Measurements from ENCODE around the gene MACF1. TPM values are rescaled to one million over a fixed set of nuclear protein-coding genes. Genes with fewer than 3 reads are reported as not detected.
"Not testable (repeated sequence)": the region's sequence is repeated elsewhere in the genome, so short reads cannot be mapped to it uniquely, and the experiment has no call there.

The MACF1 gene
- total and polyA plus RNA-seq, 2 donors (not counting 1 experiment from before 2014, with no cell fraction given) = 64.1 to 159 TPM

GRCh38 chr1:39445573-39445972 is 241.1 kb downstream of the MACF1 start:
- no peak for TF ChIP-seq CTCF (IDR thresholded peaks at IDR 0.05)
- Histone ChIP-seq H2AFZ (ENCODE audit: insufficient read depth, low read depth, low read length, poor library complexity, severe bottlenecking) (no peak overlapping the region), H3K9me3 (ENCODE audit: control extremely low read depth in 1 of 3, control insufficient read depth in 2 of 3, insufficient read depth in 1 of 3, low read length in 2 of 3) (no peaks in the 10 kb centered on the region), H3K36me3 (replicated peaks in 1 of 2; ENCODE audit: control extremely low read depth in 1 of 2, control insufficient read depth in 1 of 2, extremely low read depth in 1 of 2, insufficient read depth in 2 of 2, low read length in 1 of 2) (peaks cover 18 to 88% of the 10 kb centered on the region in 2 experiments), H3K4me2 (replicated peaks; ENCODE audit: low read depth, low read length, poor library complexity, severe bottlenecking) (no peak overlapping the region), H3K4me3 (ENCODE audit: control extremely low read depth in 1 of 5, extremely low read depth in 1 of 5, insufficient read depth in 1 of 5, low read depth in 2 of 5, low read length in 4 of 5) (no peak overlapping the region), H3K9ac (ENCODE audit: low read length) (no peak overlapping the region), H3K4me1 (ENCODE audit: control insufficient read depth in 2 of 2, insufficient read depth in 2 of 2, low read length in 2 of 2) (no peaks in the 10 kb centered on the region), H3K79me2 (ENCODE audit: control insufficient read depth, insufficient read depth, low read length) (no peaks in the 10 kb centered on the region), H3K27ac (ENCODE audit: low read length in 2 of 2) (no peak overlapping the region), H3K27me3 (replicated peaks in 1 of 4; ENCODE audit: control extremely low read depth in 1 of 4, control insufficient read depth in 3 of 4, insufficient read depth in 4 of 4, low read length in 3 of 4) (no peaks in the 10 kb centered on the region), H4K20me1 (ENCODE audit: control insufficient read depth, insufficient read depth, low read length, poor library complexity, severe bottlenecking) (no peaks in the 10 kb centered on the region)
- ATAC-seq (ENCODE audit: low read depth) = no peak
- Mint-ChIP-seq H3K27me3 (no peaks in the 10 kb centered on the region), H3K27ac (no peak overlapping the region), H3K9me3 (ENCODE audit: insufficient read depth) (no peaks in the 10 kb centered on the region), H3K4me3 (no peak overlapping the region), H3K4me1 (no peaks in the 10 kb centered on the region)
- ChIA-PET CTCF (interaction anchor here (3.2 kb wide), 1 partner anchor 94 kb away, joined by 9 read pairs; no protein-coding TSS in a partner anchor), POLR2A (no interaction called here)
- intact Hi-C loops (cut with micrococcal nuclease) = no loop called here
- DNase-seq = no peak
- WGBS (ENCODE audit: insufficient coverage) = 100% methylated on average over 1 of the region's 2 CpGs

- H3K36me3 ChIP-seq (replicated peaks in 1 of 2; ENCODE audit: control extremely low read depth in 1 of 2, control insufficient read depth in 1 of 2, extremely low read depth in 1 of 2, insufficient read depth in 2 of 2, low read length in 1 of 2) = peaks cover 12 to 88% of the 10 kb centered on the region in 2 experiments
- DNase-seq (no peak), ATAC-seq (ENCODE audit: low read depth) (no peak)
- no peaks in the 10 kb centered on the region for H3K4me1 Mint-ChIP-seq
- no peaks in the 10 kb centered on the region for H3K27me3 ChIP-seq (replicated peaks in 1 of 4; ENCODE audit: control extremely low read depth in 1 of 4, control insufficient read depth in 3 of 4, insufficient read depth in 4 of 4, low read length in 3 of 4)
- no peaks in the 10 kb centered on the region for H3K9me3 ChIP-seq (ENCODE audit: control extremely low read depth in 1 of 3, control insufficient read depth in 2 of 3, insufficient read depth in 1 of 3, low read length in 2 of 3)
- H4K20me1 ChIP-seq (ENCODE audit: control insufficient read depth, insufficient read depth, low read length, poor library complexity, severe bottlenecking) = no peaks in the 10 kb centered on the region
- TF ChIP-seq EZH2 (IDR thresholded peaks at IDR 0.05; ENCODE audit: borderline replicate concordance, insufficient read depth, low read depth, low read length, poor library complexity, severe bottlenecking) (no peak), CTCF (IDR thresholded peaks at IDR 0.05) (no peak)
- H3K9me3 Mint-ChIP-seq (ENCODE audit: insufficient read depth) = no peaks in the 10 kb centered on the region
- H3K27me3 Mint-ChIP-seq = no peaks in the 10 kb centered on the region
- no peaks in the 10 kb centered on the region for H3K79me2 ChIP-seq (ENCODE audit: control insufficient read depth, insufficient read depth, low read length)
- intact Hi-C loops (cut with micrococcal nuclease) = no loop called here
- no peak overlapping the region for H3K9ac ChIP-seq (ENCODE audit: low read length)
- H3K27ac Mint-ChIP-seq = no peak overlapping the region
- no CpG with 5 or more reads among the region's 5 CpGs for WGBS (ENCODE audit: insufficient coverage)
- ChIA-PET CTCF (interaction anchor here (1.3 to 3.2 kb wide), 3 partner anchors 91 to 348 kb away, joined by 3 to 9 read pairs (median 4); no protein-coding TSS in a partner anchor), POLR2A (no interaction called here)
- H3K4me1 ChIP-seq (ENCODE audit: control insufficient read depth in 2 of 2, insufficient read depth in 2 of 2, low read length in 2 of 2) = no peaks in the 10 kb centered on the region
- no peak overlapping the region for H3K4me3 ChIP-seq (ENCODE audit: control extremely low read depth in 1 of 5, extremely low read depth in 1 of 5, insufficient read depth in 1 of 5, low read depth in 2 of 5, low read length in 4 of 5)
- no peak overlapping the region for H2AFZ ChIP-seq (ENCODE audit: insufficient read depth, low read depth, low read length, poor library complexity, severe bottlenecking)
- H3K27ac ChIP-seq (ENCODE audit: low read length in 2 of 2) = no peak overlapping the region
- H3K4me2 ChIP-seq (replicated peaks; ENCODE audit: low read depth, low read length, poor library complexity, severe bottlenecking) = no peak overlapping the region
- H3K4me3 Mint-ChIP-seq = no peak overlapping the region
These were observed 242.6 kb downstream of the MACF1 start for GRCh38 chr1:39446986-39447567.

GRCh38 chr1:39450041-39450440 is 245.5 kb downstream of the MACF1 start:
- intact Hi-C loops (cut with micrococcal nuclease); H3K4me3 ChIP-seq (ENCODE audit: control extremely low read depth in 1 of 5, extremely low read depth in 1 of 5, insufficient read depth in 1 of 5, low read depth in 2 of 5, low read length in 4 of 5); H3K27ac Mint-ChIP-seq; H3K4me2 ChIP-seq (replicated peaks; ENCODE audit: low read depth, low read length, poor library complexity, severe bottlenecking); H3K9me3 ChIP-seq (ENCODE audit: control extremely low read depth in 1 of 3, control insufficient read depth in 2 of 3, insufficient read depth in 1 of 3, low read length in 2 of 3); H3K79me2 ChIP-seq (ENCODE audit: control insufficient read depth, insufficient read depth, low read length); H4K20me1 ChIP-seq (ENCODE audit: control insufficient read depth, insufficient read depth, low read length, poor library complexity, severe bottlenecking); H3K4me3 Mint-ChIP-seq; DNase-seq; H3K27me3 Mint-ChIP-seq; H3K9ac ChIP-seq (ENCODE audit: low read length); H3K9me3 Mint-ChIP-seq (ENCODE audit: insufficient read depth); POLR2A ChIA-PET; H3K4me1 ChIP-seq (ENCODE audit: control insufficient read depth in 2 of 2, insufficient read depth in 2 of 2, low read length in 2 of 2); H3K27me3 ChIP-seq (replicated peaks in 1 of 4; ENCODE audit: control extremely low read depth in 1 of 4, control insufficient read depth in 3 of 4, insufficient read depth in 4 of 4, low read length in 3 of 4); ATAC-seq (ENCODE audit: low read depth); H3K27ac ChIP-seq (ENCODE audit: low read length in 2 of 2); H2AFZ ChIP-seq (ENCODE audit: insufficient read depth, low read depth, low read length, poor library complexity, severe bottlenecking); H3K4me1 Mint-ChIP-seq: not testable (repeated sequence)
- H3K36me3 ChIP-seq (replicated peaks in 1 of 2; ENCODE audit: control extremely low read depth in 1 of 2, control insufficient read depth in 1 of 2, extremely low read depth in 1 of 2, insufficient read depth in 2 of 2, low read length in 1 of 2) = peaks cover 8 to 92% of the 10 kb centered on the region in 2 experiments
- CTCF ChIA-PET = interaction anchor here (0.6 kb wide), 1 partner anchor 30 kb away, joined by 3 read pairs; no protein-coding TSS in a partner anchor
- 93% methylated on average over 3 of the region's 4 CpGs for WGBS (ENCODE audit: insufficient coverage)
